ENCODE data around the gene CNTN1.

Gene CNTN1

GRCh38 chr12:40692765-40693206 is 547 bp downstream of the CNTN1 start (continued):
- TF ChIP-seq REST (tag by site-specific recombination; IDR thresholded peaks at IDR 0.05) = no peak
- no peak for TF ChIP-seq KLF16 (tag by site-specific recombination; IDR thresholded peaks at IDR 0.05)
- no peak for TF ChIP-seq ZNF610 (tag by site-specific recombination; IDR thresholded peaks at IDR 0.05; ENCODE audit: borderline replicate concordance)
- 0 out of 2 replicates have a peak, but pooled peaks have one; percentile 34 for TF ChIP-seq ZBTB10 (tag by site-specific recombination; IDR thresholded peaks at IDR 0.05)
- no peak for TF ChIP-seq ZNF2 (tag by site-specific recombination; IDR thresholded peaks at IDR 0.05)
- no peak for TF ChIP-seq ZNF10 (tag by site-specific recombination; IDR thresholded peaks at IDR 0.05)
- TF ChIP-seq ZNF530 (tag by site-specific recombination; IDR thresholded peaks at IDR 0.05; ENCODE audit: low read depth) = no peak
- TF ChIP-seq ZEB2 (tag by site-specific recombination; IDR thresholded peaks at IDR 0.05) = peak; percentile 39; the same call in 1 of the 2 replicates
- peak; percentile 64; the same call in 1 of the 2 replicates for TF ChIP-seq ZNF423 (tag by site-specific recombination; IDR thresholded peaks at IDR 0.05)
- no peak for TF ChIP-seq ZNF133 (tag by site-specific recombination; IDR thresholded peaks at IDR 0.05)
- TF ChIP-seq ZNF335 (tag by site-specific recombination; conservative IDR thresholded peaks at IDR 0.05) = peak; percentile 28; the same call in 1 of the 2 replicates
- TF ChIP-seq ZNF776 (tag by site-specific recombination; IDR thresholded peaks at IDR 0.05; ENCODE audit: borderline replicate concordance) = no peak
- TF ChIP-seq, protein P1, sequence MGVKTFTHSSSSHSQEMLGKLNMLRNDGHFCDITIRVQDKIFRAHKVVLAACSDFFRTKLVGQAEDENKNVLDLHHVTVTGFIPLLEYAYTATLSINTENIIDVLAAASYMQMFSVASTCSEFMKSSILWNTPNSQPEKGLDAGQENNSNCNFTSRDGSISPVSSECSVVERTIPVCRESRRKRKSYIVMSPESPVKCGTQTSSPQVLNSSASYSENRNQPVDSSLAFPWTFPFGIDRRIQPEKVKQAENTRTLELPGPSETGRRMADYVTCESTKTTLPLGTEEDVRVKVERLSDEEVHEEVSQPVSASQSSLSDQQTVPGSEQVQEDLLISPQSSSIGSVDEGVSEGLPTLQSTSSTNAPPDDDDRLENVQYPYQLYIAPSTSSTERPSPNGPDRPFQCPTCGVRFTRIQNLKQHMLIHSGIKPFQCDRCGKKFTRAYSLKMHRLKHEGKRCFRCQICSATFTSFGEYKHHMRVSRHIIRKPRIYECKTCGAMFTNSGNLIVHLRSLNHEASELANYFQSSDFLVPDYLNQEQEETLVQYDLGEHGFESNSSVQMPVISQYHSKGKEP (tag by site-specific recombination; IDR thresholded peaks at IDR 0.05) = no peak
- TF ChIP-seq SCRT2 (tag by site-specific recombination; IDR thresholded peaks at IDR 0.05) = no peak; the same call in 1 of the 2 replicates
- no peak for TF ChIP-seq ZNF596 (tag by site-specific recombination; IDR thresholded peaks at IDR 0.05)
- no peak for TF ChIP-seq TRIM28 (IDR thresholded peaks at IDR 0.05; ENCODE audit: borderline replicate concordance, low read length)
- no peak for TF ChIP-seq ZNF623 (tag by site-specific recombination; IDR thresholded peaks at IDR 0.05)
- TF ChIP-seq PRDM10 (tag by site-specific recombination; IDR thresholded peaks at IDR 0.05) = peak; percentile 24
- TF ChIP-seq, protein P2, sequence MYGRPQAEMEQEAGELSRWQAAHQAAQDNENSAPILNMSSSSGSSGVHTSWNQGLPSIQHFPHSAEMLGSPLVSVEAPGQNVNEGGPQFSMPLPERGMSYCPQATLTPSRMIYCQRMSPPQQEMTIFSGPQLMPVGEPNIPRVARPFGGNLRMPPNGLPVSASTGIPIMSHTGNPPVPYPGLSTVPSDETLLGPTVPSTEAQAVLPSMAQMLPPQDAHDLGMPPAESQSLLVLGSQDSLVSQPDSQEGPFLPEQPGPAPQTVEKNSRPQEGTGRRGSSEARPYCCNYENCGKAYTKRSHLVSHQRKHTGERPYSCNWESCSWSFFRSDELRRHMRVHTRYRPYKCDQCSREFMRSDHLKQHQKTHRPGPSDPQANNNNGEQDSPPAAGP (tag by site-specific recombination; IDR thresholded peaks at IDR 0.05) = no peak
- TF ChIP-seq ELK4 (IDR thresholded peaks at IDR 0.05; ENCODE audit: borderline replicate concordance, low read depth, low read length) = no peak
- TF ChIP-seq ZNF791 (tag by site-specific recombination; IDR thresholded peaks at IDR 0.05) = no peak
- TF ChIP-seq ZIC2 (tag by site-specific recombination; IDR thresholded peaks at IDR 0.05) = peak; percentile 36; the same call in 1 of the 2 replicates
- TF ChIP-seq ZNF600 (tag by site-specific recombination; IDR thresholded peaks at IDR 0.05) = 0 out of 2 replicates have a peak, but pooled peaks have one; percentile 15
- TF ChIP-seq ZBTB20 (tag by site-specific recombination; IDR thresholded peaks at IDR 0.05) = no peak; the same call in 1 of the 2 replicates
- no peak for TF ChIP-seq YY1 (tag by site-specific recombination; IDR thresholded peaks at IDR 0.05)
- no peak for TF ChIP-seq ZNF23 (tag by site-specific recombination; IDR thresholded peaks at IDR 0.05; ENCODE audit: borderline replicate concordance)

Measured in HEK293 (cell line).